ENCODE measurements around the gene NXPH1.

- no peak for TF ChIP-seq POLR2AphosphoS5 (IDR thresholded peaks at IDR 0.05; ENCODE audit: borderline replicate concordance, low read depth, low read length)
- TF ChIP-seq EZH2 (IDR thresholded peaks at IDR 0.05): no peak
- no peak for TF ChIP-seq FOXP2 (optimal IDR thresholded peaks at IDR 0.05; ENCODE audit: control extremely low read depth, extremely low read length, insufficient read depth)
Measured at GRCh38 chr7:8462309-8462708, 28.9 kb downstream of the NXPH1 start.
